ENCODE data around the gene FAM219A.

FAM219A gene

GRCh38 chr9:34479431-34479866 is 21.1 kb upstream of the FAM219A start (continued):
- TF ChIP-seq, protein P1, sequence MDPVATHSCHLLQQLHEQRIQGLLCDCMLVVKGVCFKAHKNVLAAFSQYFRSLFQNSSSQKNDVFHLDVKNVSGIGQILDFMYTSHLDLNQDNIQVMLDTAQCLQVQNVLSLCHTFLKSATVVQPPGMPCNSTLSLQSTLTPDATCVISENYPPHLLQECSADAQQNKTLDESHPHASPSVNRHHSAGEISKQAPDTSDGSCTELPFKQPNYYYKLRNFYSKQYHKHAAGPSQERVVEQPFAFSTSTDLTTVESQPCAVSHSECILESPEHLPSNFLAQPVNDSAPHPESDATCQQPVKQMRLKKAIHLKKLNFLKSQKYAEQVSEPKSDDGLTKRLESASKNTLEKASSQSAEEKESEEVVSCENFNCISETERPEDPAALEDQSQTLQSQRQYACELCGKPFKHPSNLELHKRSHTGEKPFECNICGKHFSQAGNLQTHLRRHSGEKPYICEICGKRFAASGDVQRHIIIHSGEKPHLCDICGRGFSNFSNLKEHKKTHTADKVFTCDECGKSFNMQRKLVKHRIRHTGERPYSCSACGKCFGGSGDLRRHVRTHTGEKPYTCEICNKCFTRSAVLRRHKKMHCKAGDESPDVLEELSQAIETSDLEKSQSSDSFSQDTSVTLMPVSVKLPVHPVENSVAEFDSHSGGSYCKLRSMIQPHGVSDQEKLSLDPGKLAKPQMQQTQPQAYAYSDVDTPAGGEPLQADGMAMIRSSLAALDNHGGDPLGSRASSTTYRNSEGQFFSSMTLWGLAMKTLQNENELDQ (tag by site-specific recombination; IDR thresholded peaks at IDR 0.05; ENCODE audit: low read depth): peak; percentile 39; the same call in 1 of the 2 replicates
- no peak for TF ChIP-seq ZNF792 (tag by site-specific recombination; IDR thresholded peaks at IDR 0.05)
- no peak for TF ChIP-seq KLF17 (tag by site-specific recombination; IDR thresholded peaks at IDR 0.05)
- TF ChIP-seq GLIS1 (tag by site-specific recombination; IDR thresholded peaks at IDR 0.05): peak; percentile 42; the same call in 1 of the 2 replicates
- no peak for TF ChIP-seq ZNF112 (tag by site-specific recombination; IDR thresholded peaks at IDR 0.05)
- TF ChIP-seq IKZF3 (tag by site-specific recombination; IDR thresholded peaks at IDR 0.05): 0 out of 2 replicates have a peak, but pooled peaks have one; percentile 13
- TF ChIP-seq SP2 (tag by site-specific recombination; IDR thresholded peaks at IDR 0.05): no peak
- no peak for TF ChIP-seq ZNF510 (tag by site-specific recombination; IDR thresholded peaks at IDR 0.05; ENCODE audit: insufficient replicate concordance)

- no peak overlapping the region for H3K27ac ChIP-seq (ENCODE audit: extremely low read depth, low read depth, low read length)
Measured at GRCh38 chr9:34477541-34477940, 19.2 kb upstream of the FAM219A start.

More at GRCh38 chr9:34477541-34477940, 19.2 kb upstream of the FAM219A start:
- H3K9me3 ChIP-seq (ENCODE audit: control insufficient read depth, insufficient read depth, low read depth, low read length): no peaks in the 10 kb centered on the region
- POLR2A ChIA-PET: no interaction called here
- no peaks in the 10 kb centered on the region for H3K36me3 ChIP-seq (ENCODE audit: control insufficient read depth in 2 of 2, insufficient read depth in 1 of 2, low read length in 2 of 2)
- no peak for TF ChIP-seq ZNF558 (tag by site-specific recombination; IDR thresholded peaks at IDR 0.05)
- TF ChIP-seq ZXDB (tag by site-specific recombination; IDR thresholded peaks at IDR 0.05): no peak
- no peak for TF ChIP-seq ZFP41 (tag by site-specific recombination; IDR thresholded peaks at IDR 0.05; ENCODE audit: borderline replicate concordance)
- no peak for TF ChIP-seq HIC1 (tag by site-specific recombination; IDR thresholded peaks at IDR 0.05)
- TF ChIP-seq ZNF426 (tag by site-specific recombination; IDR thresholded peaks at IDR 0.05): no peak
- TF ChIP-seq, protein P2, sequence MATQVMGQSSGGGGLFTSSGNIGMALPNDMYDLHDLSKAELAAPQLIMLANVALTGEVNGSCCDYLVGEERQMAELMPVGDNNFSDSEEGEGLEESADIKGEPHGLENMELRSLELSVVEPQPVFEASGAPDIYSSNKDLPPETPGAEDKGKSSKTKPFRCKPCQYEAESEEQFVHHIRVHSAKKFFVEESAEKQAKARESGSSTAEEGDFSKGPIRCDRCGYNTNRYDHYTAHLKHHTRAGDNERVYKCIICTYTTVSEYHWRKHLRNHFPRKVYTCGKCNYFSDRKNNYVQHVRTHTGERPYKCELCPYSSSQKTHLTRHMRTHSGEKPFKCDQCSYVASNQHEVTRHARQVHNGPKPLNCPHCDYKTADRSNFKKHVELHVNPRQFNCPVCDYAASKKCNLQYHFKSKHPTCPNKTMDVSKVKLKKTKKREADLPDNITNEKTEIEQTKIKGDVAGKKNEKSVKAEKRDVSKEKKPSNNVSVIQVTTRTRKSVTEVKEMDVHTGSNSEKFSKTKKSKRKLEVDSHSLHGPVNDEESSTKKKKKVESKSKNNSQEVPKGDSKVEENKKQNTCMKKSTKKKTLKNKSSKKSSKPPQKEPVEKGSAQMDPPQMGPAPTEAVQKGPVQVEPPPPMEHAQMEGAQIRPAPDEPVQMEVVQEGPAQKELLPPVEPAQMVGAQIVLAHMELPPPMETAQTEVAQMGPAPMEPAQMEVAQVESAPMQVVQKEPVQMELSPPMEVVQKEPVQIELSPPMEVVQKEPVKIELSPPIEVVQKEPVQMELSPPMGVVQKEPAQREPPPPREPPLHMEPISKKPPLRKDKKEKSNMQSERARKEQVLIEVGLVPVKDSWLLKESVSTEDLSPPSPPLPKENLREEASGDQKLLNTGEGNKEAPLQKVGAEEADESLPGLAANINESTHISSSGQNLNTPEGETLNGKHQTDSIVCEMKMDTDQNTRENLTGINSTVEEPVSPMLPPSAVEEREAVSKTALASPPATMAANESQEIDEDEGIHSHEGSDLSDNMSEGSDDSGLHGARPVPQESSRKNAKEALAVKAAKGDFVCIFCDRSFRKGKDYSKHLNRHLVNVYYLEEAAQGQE (tag by site-specific recombination; IDR thresholded peaks at IDR 0.05): no peak
- no peak for TF ChIP-seq ZNF404 (tag by site-specific recombination; IDR thresholded peaks at IDR 0.05)
- H3K4me1 ChIP-seq (ENCODE audit: control insufficient read depth, insufficient read depth, low read length): no peaks in the 10 kb centered on the region
- H3K4me3 ChIP-seq (ENCODE audit: low read depth, low read length): no peak overlapping the region
- CTCF ChIA-PET: interaction anchor here (1.0 to 1.6 kb wide), 2 partner anchors 23 to 114 kb away, joined by 4 to 5 read pairs; no protein-coding TSS in a partner anchor

All from HEK293 (cell line).